Astrocyte (in vitro differentiated cells and primary cell): ENCODE measurements around the gene LGMN.

ENCODE experiments used
- EZH2 ChIP-seq: IDR thresholded peaks from 2 replicates; pipeline ENCODE4 v1.6.1; 2012; ENCODE audit warnings: mild to moderate bottlenecking, low read length, inconsistent platforms; ENCODE audit not compliant: insufficient read depth
- TF ChIP-seq, protein P1 (sequence below): IDR thresholded peaks from 2 replicates; pipeline ENCODE4 v1.5.1; 2011; ENCODE audit warnings: low read depth, mild to moderate bottlenecking, inconsistent platforms, low read length, moderate library complexity; ENCODE audit not compliant: insufficient read depth

DNA sequence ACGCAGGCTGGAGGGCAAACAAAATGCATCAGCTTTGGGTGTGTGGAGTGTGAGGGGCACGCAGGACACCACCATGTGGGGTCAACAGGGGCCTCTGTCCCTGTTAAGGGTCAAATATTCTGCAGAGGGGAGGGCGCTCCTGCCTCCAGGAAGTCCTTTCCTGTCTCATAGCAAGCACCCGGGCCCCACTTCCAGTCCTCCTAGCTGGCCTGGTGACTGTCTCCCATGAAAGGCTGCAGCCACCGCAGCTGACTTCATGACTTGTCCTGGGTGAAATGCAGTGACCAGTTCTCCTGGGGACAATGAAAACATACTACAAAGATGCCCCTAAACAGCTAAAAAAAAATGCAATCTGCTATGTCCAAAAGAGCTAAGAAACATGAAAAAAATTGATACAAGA lies 53.6 kb downstream of the LGMN start:
- TF ChIP-seq, protein P1, sequence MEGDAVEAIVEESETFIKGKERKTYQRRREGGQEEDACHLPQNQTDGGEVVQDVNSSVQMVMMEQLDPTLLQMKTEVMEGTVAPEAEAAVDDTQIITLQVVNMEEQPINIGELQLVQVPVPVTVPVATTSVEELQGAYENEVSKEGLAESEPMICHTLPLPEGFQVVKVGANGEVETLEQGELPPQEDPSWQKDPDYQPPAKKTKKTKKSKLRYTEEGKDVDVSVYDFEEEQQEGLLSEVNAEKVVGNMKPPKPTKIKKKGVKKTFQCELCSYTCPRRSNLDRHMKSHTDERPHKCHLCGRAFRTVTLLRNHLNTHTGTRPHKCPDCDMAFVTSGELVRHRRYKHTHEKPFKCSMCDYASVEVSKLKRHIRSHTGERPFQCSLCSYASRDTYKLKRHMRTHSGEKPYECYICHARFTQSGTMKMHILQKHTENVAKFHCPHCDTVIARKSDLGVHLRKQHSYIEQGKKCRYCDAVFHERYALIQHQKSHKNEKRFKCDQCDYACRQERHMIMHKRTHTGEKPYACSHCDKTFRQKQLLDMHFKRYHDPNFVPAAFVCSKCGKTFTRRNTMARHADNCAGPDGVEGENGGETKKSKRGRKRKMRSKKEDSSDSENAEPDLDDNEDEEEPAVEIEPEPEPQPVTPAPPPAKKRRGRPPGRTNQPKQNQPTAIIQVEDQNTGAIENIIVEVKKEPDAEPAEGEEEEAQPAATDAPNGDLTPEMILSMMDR = no peak
- TF ChIP-seq EZH2 = no peak
